GM03348 (cell line): ENCODE data around the gene PCYT2.

ENCODE experiments used
- DNase-seq: peaks from one replicate; pipeline ENCODE4 v3.0.0; 2012; ENCODE audit warnings: low spot score

Gene PCYT2

GRCh38 chr17:81869221-81870130 lies 41.7 kb downstream of the PCYT2 start:
- peak; percentile 61 for DNase-seq

- DNase-seq, result peak; percentile 86
These were observed 42.5 kb downstream of the PCYT2 start for GRCh38 chr17:81868674-81869220.

- DNase-seq, result no peak
These were observed 43.1 kb downstream of the PCYT2 start for GRCh38 chr17:81867991-81868673.

- DNase-seq, result no peak
These were observed 43.8 kb downstream of the PCYT2 start for GRCh38 chr17:81867170-81867990.

GRCh38 chr17:81866440-81867169 lies 44.6 kb downstream of the PCYT2 start:
- no peak for DNase-seq

- no peak for DNase-seq
These were observed 45.3 kb downstream of the PCYT2 start for GRCh38 chr17:81865733-81866439.

- no peak for DNase-seq
These were observed 45.9 kb downstream of the PCYT2 start for GRCh38 chr17:81865358-81865732.

- DNase-seq, result no peak
These were observed 47.1 kb downstream of the PCYT2 start for GRCh38 chr17:81863833-81864768.

GRCh38 chr17:81863123-81863675 lies 48.0 kb downstream of the PCYT2 start:
- DNase-seq, result no peak

- DNase-seq, result peak; percentile 100
These were observed 50.2 kb downstream of the PCYT2 start for GRCh38 chr17:81860756-81861568.

- DNase-seq, result peak; percentile 36
These were observed 51.1 kb downstream of the PCYT2 start, which contains the start of gene P4HB for GRCh38 chr17:81859906-81860755. P4HB (minus strand) TSS chr17:81860535; CDS start chr17:81860471, 64 bp downstream.

- no peak for DNase-seq
These were observed 52.0 kb downstream of the PCYT2 start for GRCh38 chr17:81858967-81859905.

GRCh38 chr17:81858170-81858966 lies 52.8 kb downstream of the PCYT2 start:
- DNase-seq, result no peak

GRCh38 chr17:81854974-81855774 lies 56.0 kb downstream of the PCYT2 start:
- DNase-seq, result no peak

- DNase-seq, result no peak
These were observed 59.0 kb downstream of the PCYT2 start for GRCh38 chr17:81852237-81852636.
